GM12873 (cell line): ENCODE results near the gene PPFIA2.

Experiments
- TF ChIP-seq, protein P1 (sequence below): IDR thresholded peaks from 2 replicates; pipeline ENCODE4 v1.5.1; 2012; ENCODE audit warnings: low read depth, mild to moderate bottlenecking, moderate library complexity, low read length, control low read depth; ENCODE audit not compliant: insufficient read depth; ENCODE audit errors: missing control alignments

The PPFIA2 gene

DNA sequence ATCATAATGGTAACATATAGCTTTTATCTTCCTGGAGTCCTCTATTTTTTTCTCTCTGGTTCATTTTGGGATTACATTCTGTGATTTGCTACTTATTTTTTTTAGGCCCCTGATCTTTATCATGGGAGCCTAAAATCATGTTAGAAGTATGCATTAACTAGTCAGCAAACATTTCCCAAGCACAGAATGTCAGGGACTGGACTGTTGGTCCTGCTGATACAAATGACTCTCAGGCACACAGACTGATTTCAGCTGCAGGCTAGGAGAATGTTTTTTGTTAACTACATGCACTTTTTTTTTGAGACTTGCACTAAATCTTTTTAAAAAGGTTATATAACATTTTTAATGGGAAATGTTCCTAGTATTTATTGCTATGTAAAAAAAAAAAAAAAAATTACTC is 550.1 kb downstream of the PPFIA2 start:
- TF ChIP-seq, protein P1, sequence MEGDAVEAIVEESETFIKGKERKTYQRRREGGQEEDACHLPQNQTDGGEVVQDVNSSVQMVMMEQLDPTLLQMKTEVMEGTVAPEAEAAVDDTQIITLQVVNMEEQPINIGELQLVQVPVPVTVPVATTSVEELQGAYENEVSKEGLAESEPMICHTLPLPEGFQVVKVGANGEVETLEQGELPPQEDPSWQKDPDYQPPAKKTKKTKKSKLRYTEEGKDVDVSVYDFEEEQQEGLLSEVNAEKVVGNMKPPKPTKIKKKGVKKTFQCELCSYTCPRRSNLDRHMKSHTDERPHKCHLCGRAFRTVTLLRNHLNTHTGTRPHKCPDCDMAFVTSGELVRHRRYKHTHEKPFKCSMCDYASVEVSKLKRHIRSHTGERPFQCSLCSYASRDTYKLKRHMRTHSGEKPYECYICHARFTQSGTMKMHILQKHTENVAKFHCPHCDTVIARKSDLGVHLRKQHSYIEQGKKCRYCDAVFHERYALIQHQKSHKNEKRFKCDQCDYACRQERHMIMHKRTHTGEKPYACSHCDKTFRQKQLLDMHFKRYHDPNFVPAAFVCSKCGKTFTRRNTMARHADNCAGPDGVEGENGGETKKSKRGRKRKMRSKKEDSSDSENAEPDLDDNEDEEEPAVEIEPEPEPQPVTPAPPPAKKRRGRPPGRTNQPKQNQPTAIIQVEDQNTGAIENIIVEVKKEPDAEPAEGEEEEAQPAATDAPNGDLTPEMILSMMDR = no peak

DNA sequence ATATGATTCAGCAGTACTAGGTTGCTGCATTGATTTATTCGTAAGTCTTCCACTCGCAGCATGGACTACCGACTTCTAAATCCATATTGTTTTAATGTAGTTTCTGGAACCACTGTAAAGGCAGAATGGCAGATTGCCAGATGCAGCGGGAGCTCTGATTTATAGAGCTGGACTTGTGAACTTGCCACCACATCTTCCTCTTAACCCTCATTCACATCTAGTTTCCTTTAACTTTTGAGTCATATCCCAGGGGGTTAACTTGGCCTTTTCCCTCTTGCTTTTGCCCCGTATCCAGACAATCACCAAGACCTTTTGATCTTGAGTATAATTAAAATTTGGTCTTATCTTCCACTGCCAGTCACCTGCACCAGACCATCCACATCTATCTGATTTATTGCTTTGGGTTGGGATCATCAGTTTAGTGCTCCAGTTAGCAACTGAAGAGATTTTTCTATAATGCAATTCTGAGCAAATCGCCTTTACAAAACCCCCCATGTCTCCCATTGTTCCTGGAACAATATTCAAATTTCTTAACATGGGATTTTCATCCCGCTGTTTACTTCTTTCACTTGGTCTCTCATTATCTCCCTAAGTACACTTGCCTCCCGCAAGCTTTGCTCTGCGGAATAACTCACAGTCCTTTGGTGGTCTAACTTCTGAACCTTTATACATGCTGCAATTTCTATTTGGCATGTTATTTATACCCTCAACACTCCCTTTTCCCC is 550.8 kb downstream of the PPFIA2 start:
- TF ChIP-seq, protein P1 = no peak
